ENCODE data around the gene M1AP.

GRCh38 chr2:74675090-74675489 is 27.0 kb upstream of the M1AP start:
- TF ChIP-seq CTCF (IDR thresholded peaks at IDR 0.05) (no peak), POLR2A (IDR thresholded peaks at IDR 0.05) (no peak)
